HEK293T (cell line): ENCODE measurements around the gene HLA-DQB1.

Experiments
- CTCF ChIA-PET: fragments of 350-600 bp; formaldehyde crosslinking; extraction: SDS; loops from one replicate; lab custom pipeline; 2021; ENCODE audit warnings: antibody characterized with exemption, inconsistent platforms; lab: Yijun Ruan, JAX
- POLR2A ChIA-PET: fragments of 350-600 bp; formaldehyde crosslinking; extraction: SDS; loops from one replicate; lab custom pipeline; 2020; ENCODE audit warnings: antibody characterized with exemption, inconsistent platforms; lab: Yijun Ruan, JAX
- DNase-seq: peaks from one replicate; pipeline ENCODE4 v3.0.0; 2012; ENCODE audit warnings: mixed read lengths; ENCODE audit errors: extremely low spot score
- ARNT ChIP-seq: fragments of 450-650 bp; IDR thresholded peaks from 2 replicates; pipeline ENCODE4 v1.6.1; 2017; ENCODE audit warnings: mild to moderate bottlenecking
- BHLHE40 ChIP-seq: fragments of 450-650 bp; IDR thresholded peaks from 2 replicates; pipeline ENCODE4 v1.6.1; 2016; ENCODE audit warnings: mild to moderate bottlenecking, moderate library complexity, borderline replicate concordance
- CTBP1 ChIP-seq: fragments of 450-650 bp; IDR thresholded peaks from 2 replicates; pipeline ENCODE4 v1.6.1; 2016; ENCODE audit warnings: borderline replicate concordance
- ELF4 ChIP-seq: fragments of 450-650 bp; IDR thresholded peaks from 2 replicates; pipeline ENCODE4 v1.6.1; 2017; ENCODE audit warnings: antibody characterized with exemption
- FOXA1 ChIP-seq: fragments of 450-650 bp; IDR thresholded peaks from 2 replicates; pipeline ENCODE4 v1.6.1; 2016; ENCODE audit warnings: mild to moderate bottlenecking
- FOXK2 ChIP-seq: fragments of 450-650 bp; IDR thresholded peaks from 2 replicates; pipeline ENCODE4 v1.6.1; 2016; ENCODE audit warnings: mild to moderate bottlenecking
- FOXM1 ChIP-seq: fragments of 450-650 bp; IDR thresholded peaks from 2 replicates; pipeline ENCODE4 v1.6.1; 2017; ENCODE audit warnings: mild to moderate bottlenecking, borderline replicate concordance
- HDGF ChIP-seq: fragments of 450-650 bp; IDR thresholded peaks from 2 replicates; pipeline ENCODE4 v1.6.1; 2017; ENCODE audit warnings: antibody characterized with exemption, borderline replicate concordance
- L3MBTL2 ChIP-seq: fragments of 450-650 bp; conservative IDR thresholded peaks from 2 replicates; pipeline ENCODE4 v1.6.1; 2016; ENCODE audit warnings: mild to moderate bottlenecking
- LEF1 ChIP-seq: fragments of 450-650 bp; IDR thresholded peaks from 2 replicates; pipeline ENCODE4 v1.6.1; 2017; ENCODE audit warnings: mild to moderate bottlenecking, borderline replicate concordance
- NFRKB ChIP-seq: fragments of 450-650 bp; IDR thresholded peaks from 2 replicates; pipeline ENCODE4 v1.6.1; 2016; ENCODE audit warnings: mild to moderate bottlenecking, moderate library complexity
- PKNOX1 ChIP-seq: fragments of 450-650 bp; IDR thresholded peaks from 2 replicates; pipeline ENCODE4 v1.6.1; 2016
- SP1 ChIP-seq: fragments of 450-650 bp; IDR thresholded peaks from 2 replicates; pipeline ENCODE4 v1.6.1; 2017
- SUZ12 ChIP-seq: fragments of 450-650 bp; IDR thresholded peaks from 2 replicates; pipeline ENCODE4 v1.6.1; 2016; ENCODE audit warnings: mild to moderate bottlenecking
- TARDBP ChIP-seq: fragments of 450-650 bp; IDR thresholded peaks from 2 replicates; pipeline ENCODE4 v1.6.1; 2016
- ZNF384 ChIP-seq: fragments of 450-650 bp; IDR thresholded peaks from 2 replicates; pipeline ENCODE4 v1.6.1; 2016

The HLA-DQB1 gene

GRCh38 chr6:32609731-32610640 lies 56.5 kb downstream of the HLA-DQB1 start:
- DNase-seq, result peak; percentile 92
- POLR2A ChIA-PET, result no interaction called here

More at GRCh38 chr6:32609731-32610640, 56.5 kb downstream of the HLA-DQB1 start:
- TF ChIP-seq FOXK2 (no peak), LEF1 (no peak), FOXA1 (no peak), ELF4 (no peak), HDGF (no peak), SP1 (no peak), BHLHE40 (no peak), FOXM1 (no peak), CTBP1 (no peak), PKNOX1 (no peak), L3MBTL2 (no peak), TARDBP (no peak), ZNF384 (no peak), SUZ12 (no peak), ARNT (no peak), NFRKB (no peak)
- CTCF ChIA-PET, result interaction anchor here (0.6 to 0.7 kb wide), 2 partner anchors 13 to 90 kb away, joined by 3 to 4 read pairs; no protein-coding TSS in a partner anchor
